ENCODE measurements around the gene LYZL6.
"Not testable (repeated sequence)": the region's sequence is repeated elsewhere in the genome, so short reads cannot be mapped to it uniquely, and the experiment has no call there.

The LYZL6 gene

DNA sequence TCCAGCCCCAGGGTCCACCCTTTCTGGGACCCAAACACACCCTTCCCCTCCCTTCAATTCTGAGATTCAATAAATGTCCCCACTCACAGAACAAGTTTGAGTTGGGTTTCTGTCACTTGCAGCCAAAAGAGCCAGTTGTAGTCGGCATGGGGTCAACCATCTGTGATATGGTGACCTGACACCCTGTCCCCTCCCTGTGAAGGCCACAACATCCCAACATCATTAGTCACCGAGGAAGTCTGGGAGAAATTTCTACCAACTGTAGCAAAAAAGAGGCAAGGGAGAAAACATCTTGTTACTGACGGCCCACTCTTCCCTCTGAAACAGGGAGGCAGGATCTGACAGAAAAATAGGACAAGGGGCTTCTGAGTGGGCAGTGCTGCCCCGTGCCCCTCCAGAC, 638 bp upstream of the LYZL6 start:
- no peak for DNase-seq

- DNase-seq, result no peak
These were observed 826 bp downstream of the LYZL6 start for GRCh38 chr17:35942588-35943186.

DNA sequence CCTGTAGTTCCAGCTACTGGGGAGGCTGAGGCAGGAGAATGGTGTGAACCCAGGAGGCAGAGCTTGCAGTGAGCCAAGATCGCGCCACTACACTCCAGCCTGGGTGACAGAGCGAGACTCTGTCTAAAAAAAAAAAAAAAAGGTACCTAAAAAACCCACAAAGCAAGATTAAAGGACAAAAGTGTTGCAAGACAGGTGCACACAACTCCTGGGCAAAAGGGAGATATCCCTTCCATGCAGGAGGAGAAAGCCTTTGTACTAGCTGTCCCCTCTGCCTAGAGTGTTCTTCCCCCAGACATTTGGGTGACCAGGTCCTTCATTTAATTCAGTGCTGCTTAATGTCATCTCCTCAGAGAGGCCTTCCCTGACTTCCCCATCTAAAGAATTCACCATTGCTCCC, 5.0 kb downstream of the LYZL6 start:
- DNase-seq, result not testable (repeated sequence)

- DNase-seq, result no peak
These were observed 7.5 kb downstream of the LYZL6 start for GRCh38 chr17:35936063-35936462.

- DNase-seq, result no peak
These were observed 8.8 kb downstream of the LYZL6 start for GRCh38 chr17:35934760-35935159.

DNA sequence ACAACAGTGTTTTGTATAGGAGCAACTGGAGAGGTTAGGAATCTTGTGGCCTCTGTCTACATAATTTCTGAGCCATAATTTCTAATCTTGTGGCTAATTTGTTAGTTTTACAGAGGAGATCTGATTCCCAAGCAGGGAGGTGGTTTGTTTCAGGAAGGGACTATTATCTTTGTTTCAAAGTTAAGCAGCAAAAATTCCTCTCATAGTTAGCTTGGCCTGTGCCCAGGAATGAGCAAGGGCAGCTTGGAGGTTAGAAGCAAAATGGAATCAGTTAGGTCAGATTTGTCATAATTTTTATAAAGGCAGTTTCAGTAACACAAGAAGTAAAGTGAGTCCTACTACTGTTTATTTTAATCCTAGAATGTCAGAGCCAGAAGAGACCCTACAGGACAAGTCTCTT, 10.9 kb downstream of the LYZL6 start:
- DNase-seq, result no peak

DNA sequence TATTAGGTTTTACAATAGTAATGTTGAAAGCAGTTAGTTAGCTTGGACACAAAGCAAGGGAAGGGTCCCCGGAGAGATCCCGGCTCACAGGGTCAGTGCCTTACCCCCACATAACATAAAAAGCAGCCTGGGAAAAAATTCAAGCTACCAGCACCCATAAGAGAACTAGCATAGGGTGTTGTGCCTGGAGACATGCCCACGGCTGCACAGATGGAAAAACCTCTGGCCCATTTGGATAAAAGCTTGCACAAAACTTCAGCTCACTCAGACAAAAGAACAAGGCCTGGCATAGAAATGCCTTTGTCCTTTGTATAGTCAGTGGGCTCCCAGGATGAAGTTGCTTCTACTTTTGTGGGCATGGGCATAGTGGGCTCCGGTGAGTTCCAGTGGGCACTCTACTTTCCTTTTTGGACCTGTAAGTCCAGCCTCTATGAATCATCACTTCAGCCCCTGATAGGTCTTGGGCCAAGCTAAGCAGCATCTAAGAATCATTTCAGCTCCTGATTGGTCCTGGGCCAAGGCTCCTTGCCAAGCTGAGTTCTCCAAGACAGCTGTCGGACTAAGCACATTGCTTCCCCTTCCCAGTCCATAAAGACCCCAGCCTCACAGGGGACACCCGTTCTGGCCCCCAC, 11.6 kb downstream of the LYZL6 start:
- DNase-seq, result no peak

DNA sequence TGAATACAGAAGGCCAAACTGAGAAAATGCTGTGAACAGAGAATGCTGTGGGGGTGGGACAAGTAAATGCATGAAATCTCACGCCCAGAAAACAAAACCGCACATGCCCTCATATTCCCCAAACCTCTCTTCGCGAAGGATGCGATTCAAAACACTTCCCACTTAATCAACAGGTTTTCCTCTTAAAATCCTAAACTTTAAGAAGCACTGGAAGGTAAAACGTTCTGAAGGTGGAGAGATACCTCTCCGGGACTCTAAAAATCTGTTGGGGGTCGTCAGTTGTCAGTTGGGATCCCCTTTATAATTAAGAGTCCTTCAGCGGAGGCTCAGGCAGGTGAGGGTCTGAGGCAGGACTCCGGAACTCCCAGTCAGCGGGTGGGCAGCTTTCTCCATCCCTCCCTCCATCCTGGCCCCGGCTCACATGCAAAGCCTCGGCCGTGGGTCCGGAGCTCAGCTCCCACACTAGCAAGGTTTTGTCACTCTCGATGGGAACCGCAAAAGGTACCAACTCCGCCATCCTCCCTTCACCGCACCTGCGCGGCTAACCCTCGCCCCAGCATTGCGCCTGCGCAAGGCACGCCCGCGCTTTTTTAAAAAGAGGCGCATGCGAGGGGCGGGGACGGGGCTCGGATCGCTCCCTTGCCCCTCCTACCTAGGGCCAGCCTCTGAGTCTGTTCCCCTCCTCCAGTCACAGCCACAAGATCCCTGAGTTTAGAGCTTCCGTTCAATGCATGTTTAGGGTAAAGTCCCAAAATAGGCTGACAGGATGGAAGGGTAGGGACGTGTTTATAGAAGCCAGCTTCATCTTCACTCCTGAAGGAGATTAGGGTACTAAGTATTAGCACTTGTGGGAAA, 13.1 kb downstream of the LYZL6 start, which contains the start of gene RDM1:
Gene RDM1 (minus strand): TSS at position 563 of the 855 bp plus-strand sequence. CDS start 46 bp downstream, at position 517.
- peak; percentile 93 for DNase-seq

DNA sequence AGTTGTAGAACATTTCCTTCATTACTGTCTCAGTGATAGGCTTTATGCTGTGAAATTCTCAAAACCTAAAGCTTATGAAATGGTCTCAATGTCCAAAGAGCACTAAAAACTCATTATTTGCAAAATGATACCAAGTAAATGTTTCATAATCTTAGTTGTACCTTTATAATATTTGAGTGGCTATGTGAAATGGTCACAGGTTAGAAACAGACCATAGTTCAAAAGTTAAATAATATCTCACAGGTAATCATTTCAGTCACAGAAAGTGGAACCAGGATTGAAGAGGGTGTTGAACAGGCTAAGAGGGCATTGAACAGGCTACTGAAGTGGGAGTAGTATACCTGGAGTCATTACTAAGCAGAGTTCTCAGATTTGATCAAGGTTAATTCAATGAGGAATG, 15.8 kb downstream of the LYZL6 start:
- no peak for DNase-seq

DNA sequence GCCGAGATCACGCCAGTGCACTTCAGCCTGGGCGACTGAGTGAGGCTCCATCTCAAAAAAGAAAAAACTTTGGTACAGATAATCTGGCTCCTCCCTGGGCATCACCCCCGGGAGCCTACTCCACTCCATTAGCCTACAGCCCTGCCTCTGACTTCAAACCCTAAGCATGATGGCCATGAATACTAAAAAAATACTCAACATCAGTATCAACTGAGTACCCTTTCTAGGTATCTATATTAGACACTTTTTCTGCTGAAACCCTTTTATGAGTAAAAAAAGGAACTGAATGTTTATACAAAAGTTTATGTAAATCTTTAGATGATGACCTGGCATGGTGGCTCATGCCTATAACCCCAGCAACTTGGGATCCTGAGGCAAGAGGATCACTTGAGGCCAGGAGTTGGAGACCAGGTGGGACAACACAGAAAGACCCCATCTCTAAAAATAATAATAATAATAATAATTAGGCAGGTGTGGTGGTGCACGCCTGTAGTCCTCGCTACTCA, 19.9 kb downstream of the LYZL6 start:
- no peak for DNase-seq

- DNase-seq, result no peak
These were observed 23.3 kb downstream of the LYZL6 start for GRCh38 chr17:35920229-35920628.

DNA sequence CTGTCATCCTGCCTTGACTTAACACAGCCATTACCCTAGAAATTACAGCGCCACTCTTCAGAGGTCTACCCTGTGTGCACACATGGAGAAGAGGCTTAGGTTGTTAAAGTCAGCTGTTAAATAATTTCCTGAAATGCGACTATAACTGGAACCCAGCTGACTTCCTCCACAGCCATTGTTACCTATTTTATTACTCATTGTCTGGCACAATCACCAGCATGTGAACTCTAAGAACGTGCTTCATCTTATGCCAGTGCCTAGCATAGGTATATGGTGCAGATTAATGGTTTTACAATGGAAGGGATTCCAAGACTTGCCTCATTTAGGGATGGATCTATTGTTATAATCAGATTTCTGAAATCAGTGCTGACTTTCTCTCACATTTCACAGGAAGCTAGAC, 24.8 kb downstream of the LYZL6 start:
- no peak for DNase-seq

- no peak for DNase-seq
These were observed 25.8 kb downstream of the LYZL6 start for GRCh38 chr17:35917519-35918213.

DNA sequence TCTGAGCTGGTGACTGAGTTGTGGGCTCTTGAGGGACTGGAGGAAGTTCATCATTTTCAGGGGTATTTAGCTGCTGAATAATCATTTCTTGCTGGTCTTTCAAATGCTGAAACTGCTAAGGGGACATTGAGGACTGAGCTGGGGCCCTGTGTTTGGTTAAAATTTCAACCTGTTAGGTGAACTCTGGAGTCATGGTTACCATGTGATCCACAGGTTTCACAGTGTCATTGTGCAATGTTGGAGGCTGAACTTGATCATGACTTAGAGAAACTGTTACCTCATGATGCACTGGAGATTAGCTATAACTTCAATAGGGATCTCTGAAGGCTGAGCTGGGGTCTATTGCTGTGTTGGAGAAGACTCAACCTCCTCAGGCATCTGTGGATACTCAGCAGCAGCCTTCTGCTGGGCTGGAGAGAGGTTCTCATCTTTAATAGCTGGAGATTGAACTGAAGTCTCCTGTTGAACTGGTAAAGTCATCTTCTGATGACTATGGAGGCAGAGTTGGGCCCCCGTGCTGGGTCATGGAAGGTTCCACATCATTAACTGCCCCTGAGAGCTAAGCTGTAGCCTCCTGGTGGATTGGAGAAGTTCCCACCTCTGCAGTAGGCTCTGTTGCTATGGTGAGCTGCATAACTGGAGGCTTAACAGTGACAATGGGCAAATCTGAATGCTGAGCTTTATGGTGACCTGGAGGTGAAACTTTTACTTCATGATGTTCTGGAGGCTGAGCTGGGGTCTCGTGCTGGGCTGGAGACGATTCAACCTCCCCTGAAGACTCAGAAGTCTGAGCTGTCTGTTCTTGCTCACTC, 28.2 kb downstream of the LYZL6 start:
- DNase-seq, result no peak

DNA sequence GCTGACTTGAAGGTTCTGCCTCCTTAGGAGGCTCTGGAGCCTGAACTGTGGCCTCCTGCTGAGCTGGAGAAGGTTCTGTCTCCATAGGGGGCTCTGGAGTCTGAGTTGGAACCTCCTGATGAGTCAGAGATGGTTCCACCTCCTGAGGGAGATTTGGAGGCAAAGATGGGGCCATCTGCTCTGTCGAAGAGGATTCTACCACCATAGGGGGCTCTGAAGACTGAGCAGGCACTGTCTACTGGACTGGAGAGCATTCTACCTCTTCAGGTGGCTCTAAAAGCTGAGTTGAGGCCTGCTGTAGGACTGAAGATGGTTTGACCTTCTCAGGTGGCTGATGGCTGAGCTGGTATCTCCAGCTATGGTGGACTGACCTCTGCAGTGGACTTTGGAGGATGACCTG, 29.2 kb downstream of the LYZL6 start:
- DNase-seq, result no peak

- DNase-seq, result no peak
These were observed 29.9 kb downstream of the LYZL6 start for GRCh38 chr17:35913609-35914008.

DNA sequence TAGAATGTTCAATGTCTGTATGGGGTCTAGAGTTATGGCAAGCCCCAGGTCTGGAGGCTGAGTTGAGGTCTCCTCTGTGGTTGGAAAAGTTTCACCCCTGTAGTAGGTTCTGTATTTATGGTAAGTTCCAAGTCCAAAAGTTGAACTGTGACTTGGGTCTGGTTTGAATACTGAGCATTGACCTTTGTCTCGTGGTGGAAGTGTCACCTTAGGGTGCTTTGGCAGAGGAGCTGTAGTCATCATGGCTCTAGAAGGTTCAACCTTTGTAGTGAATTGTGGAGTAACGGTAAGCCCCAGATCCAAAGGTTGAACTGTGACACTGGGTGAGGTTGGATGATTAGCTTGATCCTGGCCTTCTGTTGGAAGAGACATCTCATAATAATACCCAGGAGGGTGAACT, 30.6 kb downstream of the LYZL6 start:
- DNase-seq, result no peak

GRCh38 chr17:35912339-35912912, 31.1 kb downstream of the LYZL6 start:
- DNase-seq, result no peak

DNA sequence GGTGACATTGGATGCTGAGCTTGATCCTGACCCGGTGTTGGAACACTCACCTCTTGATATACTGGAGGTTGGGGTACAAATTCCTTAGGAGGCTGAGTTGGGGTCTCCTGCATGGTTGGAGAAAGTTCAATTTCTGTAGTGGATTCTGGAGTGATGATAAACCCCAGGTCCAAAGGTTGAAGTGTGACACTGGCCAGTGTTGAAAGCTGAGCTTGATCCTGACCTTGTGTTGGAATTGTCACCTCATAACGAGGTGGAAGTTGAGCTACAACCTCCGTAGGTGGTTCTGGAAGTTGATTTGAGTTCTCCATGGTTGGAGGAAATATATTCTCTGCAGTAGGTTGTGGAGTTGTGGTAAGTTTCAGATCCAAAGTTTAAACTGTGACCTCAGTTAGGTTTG, 34.1 kb downstream of the LYZL6 start:
- DNase-seq, result no peak

DNA sequence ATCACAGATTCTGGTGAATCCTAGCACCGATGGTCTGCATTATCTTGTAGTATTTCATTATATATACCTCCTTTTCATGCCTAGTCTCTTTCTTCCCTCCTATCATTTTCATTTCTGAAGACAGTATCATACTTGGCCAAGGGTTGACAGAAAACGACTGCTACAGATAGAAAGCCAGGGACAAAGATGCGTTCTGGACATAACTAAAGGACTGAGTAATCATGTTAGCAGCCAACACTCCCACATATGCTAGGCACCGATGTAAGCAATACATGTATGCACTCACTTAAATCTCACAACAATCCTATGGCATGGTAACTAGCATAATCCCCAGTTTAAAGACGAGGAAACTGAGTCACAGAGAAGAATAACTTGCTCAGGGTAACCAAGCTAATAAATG, 35.8 kb downstream of the LYZL6 start:
- no peak for DNase-seq

GRCh38 chr17:35906926-35907637, 36.4 kb downstream of the LYZL6 start:
- DNase-seq, result no peak

Measured in activated CD4-positive, alpha-beta T cell treated with anti-CD3 and anti-CD28 coated beads, Interleukin-2, amount 50 U/mL, for 16 hours (primary cell).